ENCODE data around the gene LRRFIP1.

DNA sequence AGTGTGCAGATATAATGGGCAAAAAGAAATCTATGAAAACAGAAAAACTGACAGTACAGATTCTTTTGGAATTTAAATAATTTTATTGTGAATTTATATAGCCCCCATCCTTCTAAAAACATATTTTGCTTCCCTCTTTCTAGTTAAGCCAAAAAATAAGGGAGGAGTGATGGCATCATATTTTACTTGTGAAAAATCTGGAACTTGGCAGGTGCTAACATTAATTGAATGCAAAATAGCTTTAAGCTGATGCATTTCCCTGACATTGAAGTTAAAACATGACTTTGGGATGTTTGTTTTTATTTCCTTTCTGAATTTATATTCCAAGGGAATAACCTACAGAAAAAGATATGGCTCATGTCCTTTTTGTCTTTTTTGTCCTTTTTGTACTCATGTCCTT is 88.6 kb downstream of the LRRFIP1 start:
- TF ChIP-seq MYC (IDR thresholded peaks at IDR 0.05; ENCODE audit: low read depth, low read length), result no peak
- TF ChIP-seq, protein P1, sequence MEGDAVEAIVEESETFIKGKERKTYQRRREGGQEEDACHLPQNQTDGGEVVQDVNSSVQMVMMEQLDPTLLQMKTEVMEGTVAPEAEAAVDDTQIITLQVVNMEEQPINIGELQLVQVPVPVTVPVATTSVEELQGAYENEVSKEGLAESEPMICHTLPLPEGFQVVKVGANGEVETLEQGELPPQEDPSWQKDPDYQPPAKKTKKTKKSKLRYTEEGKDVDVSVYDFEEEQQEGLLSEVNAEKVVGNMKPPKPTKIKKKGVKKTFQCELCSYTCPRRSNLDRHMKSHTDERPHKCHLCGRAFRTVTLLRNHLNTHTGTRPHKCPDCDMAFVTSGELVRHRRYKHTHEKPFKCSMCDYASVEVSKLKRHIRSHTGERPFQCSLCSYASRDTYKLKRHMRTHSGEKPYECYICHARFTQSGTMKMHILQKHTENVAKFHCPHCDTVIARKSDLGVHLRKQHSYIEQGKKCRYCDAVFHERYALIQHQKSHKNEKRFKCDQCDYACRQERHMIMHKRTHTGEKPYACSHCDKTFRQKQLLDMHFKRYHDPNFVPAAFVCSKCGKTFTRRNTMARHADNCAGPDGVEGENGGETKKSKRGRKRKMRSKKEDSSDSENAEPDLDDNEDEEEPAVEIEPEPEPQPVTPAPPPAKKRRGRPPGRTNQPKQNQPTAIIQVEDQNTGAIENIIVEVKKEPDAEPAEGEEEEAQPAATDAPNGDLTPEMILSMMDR (IDR thresholded peaks at IDR 0.05; ENCODE audit: extremely low read depth in 1 of 2, insufficient read depth in 1 of 2, low read depth in 1 of 2, low read length in 2 of 2), result no peak

All from endothelial cell of umbilical vein (primary cell).